Upper lobe of left lung (tissue), 4 donors: ENCODE measurements around the gene BECN2.

Experiments used
- CTCF ChIP-seq, 6 experiments: fragments of 450-650 bp in 4 of 6; fragments of 200-600 bp in 2 of 6; sonication (generic) in 2 of 6; IDR thresholded peaks; one replicate each; pipeline ENCODE4 v1.5.1; 2016 to 2019; ENCODE audit warnings: antibody characterized with exemption in 6 of 6
- POLR2A ChIP-seq, 4 donors: fragments of 450-650 bp; IDR thresholded peaks; one replicate each; pipeline ENCODE4 v1.5.1; 2016 to 2017; ENCODE audit warnings: antibody characterized with exemption in 4 of 4, mild to moderate bottlenecking in 2 of 4
- POLR2AphosphoS5 ChIP-seq, 2 donors: sonication (generic); formaldehyde crosslinking; IDR thresholded peaks; one replicate each; pipeline ENCODE4 v1.5.1; 2017; ENCODE audit warnings: antibody characterized with exemption in 2 of 2

DNA sequence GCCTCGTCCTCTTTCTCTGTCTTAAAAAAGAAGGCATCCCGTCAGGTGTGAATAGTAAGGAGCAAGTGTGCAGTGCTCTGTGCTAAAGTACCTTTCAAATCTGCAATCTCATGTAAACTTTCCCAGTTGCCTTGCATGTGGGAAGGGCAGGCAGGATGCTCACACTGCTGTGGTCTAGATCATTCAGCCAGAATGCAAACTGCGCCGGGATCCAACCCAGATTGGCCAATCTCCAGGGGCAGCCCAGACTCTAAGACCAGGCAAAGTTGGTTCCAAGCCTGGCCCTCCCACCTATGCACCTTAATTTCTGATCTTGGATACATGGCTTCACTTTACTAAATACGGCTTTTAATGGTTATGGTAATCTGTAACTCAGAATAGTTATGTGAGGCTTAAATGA is 44.5 kb downstream of the BECN2 start:
- no peak for TF ChIP-seq POLR2AphosphoS5 (IDR thresholded peaks at IDR 0.05)
- TF ChIP-seq CTCF (IDR thresholded peaks at IDR 0.05), result no peak
- no peak for TF ChIP-seq POLR2A (IDR thresholded peaks at IDR 0.05)
